ENCODE measurements around the gene MEIS2. TPM values are rescaled to one million over a fixed set of nuclear protein-coding genes. Genes with fewer than 3 reads are reported as not detected.
A peak's percentile ranks its signal among the peaks of the same experiment; 100 is the strongest.

Gene MEIS2
- total RNA-seq, 1 donor from 2014 or later: 6.6 TPM

DNA sequence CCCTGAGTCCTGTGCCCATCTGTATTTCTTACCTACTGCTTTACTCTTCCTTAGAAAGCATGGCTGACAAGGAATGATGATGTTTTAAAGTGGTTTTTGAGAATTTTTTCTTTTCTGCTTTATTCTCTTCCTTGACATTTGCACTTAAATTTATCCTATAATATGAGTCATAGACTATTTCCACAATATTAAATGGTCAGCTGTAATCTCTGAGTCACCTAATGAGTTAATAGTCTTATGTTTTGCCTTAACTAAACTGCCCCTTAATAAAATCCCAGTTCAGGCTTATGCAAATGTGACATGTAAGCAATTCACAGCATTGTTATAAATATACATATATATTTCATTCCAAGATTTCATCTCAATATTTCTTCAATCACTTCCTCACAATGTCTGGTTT is 23.8 kb downstream of the MEIS2 start:
- no peak for FAIRE-seq
- TF ChIP-seq, protein P1, sequence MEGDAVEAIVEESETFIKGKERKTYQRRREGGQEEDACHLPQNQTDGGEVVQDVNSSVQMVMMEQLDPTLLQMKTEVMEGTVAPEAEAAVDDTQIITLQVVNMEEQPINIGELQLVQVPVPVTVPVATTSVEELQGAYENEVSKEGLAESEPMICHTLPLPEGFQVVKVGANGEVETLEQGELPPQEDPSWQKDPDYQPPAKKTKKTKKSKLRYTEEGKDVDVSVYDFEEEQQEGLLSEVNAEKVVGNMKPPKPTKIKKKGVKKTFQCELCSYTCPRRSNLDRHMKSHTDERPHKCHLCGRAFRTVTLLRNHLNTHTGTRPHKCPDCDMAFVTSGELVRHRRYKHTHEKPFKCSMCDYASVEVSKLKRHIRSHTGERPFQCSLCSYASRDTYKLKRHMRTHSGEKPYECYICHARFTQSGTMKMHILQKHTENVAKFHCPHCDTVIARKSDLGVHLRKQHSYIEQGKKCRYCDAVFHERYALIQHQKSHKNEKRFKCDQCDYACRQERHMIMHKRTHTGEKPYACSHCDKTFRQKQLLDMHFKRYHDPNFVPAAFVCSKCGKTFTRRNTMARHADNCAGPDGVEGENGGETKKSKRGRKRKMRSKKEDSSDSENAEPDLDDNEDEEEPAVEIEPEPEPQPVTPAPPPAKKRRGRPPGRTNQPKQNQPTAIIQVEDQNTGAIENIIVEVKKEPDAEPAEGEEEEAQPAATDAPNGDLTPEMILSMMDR (IDR thresholded peaks at IDR 0.05; ENCODE audit: insufficient read depth, low read length, severe bottlenecking): no peak
- peak; percentile 64 for DNase-seq (ENCODE audit: low read depth)
- no peaks in the 10 kb centered on the region for H3K27me3 ChIP-seq (ENCODE audit: control insufficient read depth, insufficient read depth, low read length)
- no peak overlapping the region for H3K4me3 ChIP-seq (ENCODE audit: low read depth, low read length)
- H3K36me3 ChIP-seq (ENCODE audit: control insufficient read depth, insufficient read depth, low read length): no peaks in the 10 kb centered on the region

DNA sequence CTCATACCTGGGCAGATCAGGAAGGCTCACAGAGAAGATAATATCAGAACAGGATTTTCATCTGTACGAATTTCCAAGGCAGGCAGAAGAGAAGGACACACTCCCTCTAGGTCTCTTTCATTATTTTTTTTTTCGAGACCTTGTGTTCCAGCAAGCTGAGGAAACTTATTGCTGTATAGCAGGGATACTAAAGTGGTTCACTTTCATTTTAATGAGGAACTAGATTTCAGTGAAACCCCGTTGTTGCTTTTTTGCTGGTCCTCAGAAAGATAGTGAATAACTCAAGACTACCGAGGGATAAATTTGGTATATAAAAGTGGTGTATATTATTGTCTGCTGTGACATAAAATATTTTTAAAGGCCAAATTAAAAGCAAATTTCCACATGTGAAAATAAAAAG is 24.6 kb downstream of the MEIS2 start:
- Histone ChIP-seq H3K27me3 (ENCODE audit: control insufficient read depth, insufficient read depth, low read length) (no peaks in the 10 kb centered on the region), H3K36me3 (ENCODE audit: control insufficient read depth, insufficient read depth, low read length) (no peaks in the 10 kb centered on the region), H3K4me3 (ENCODE audit: low read depth, low read length) (no peak overlapping the region)
- TF ChIP-seq, protein P1 (IDR thresholded peaks at IDR 0.05; ENCODE audit: insufficient read depth, low read length, severe bottlenecking): no peak
- DNase-seq (ENCODE audit: low read depth) (no peak), FAIRE-seq (no peak)

DNA sequence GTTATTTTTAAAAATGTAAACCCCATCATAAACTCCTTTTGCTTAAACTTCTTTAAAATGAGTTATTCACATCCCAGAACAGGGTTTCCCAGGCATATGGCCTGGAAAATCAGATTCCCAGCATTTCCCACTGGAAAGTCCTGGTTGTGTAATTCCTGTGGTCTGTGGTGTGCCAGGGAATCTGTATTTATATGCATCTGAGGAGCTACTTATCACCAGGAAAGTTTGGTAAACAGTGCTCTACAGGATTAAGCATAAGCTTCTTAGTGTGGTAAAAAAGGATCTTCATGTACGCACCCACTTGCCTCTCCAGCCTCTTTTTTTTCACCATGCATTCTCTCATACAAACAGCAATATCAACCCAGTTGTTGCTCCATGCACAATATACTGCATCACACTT is 28.2 kb downstream of the MEIS2 start:
- H3K4me3 ChIP-seq (ENCODE audit: low read depth, low read length): no peak overlapping the region
- H3K27me3 ChIP-seq (ENCODE audit: control insufficient read depth, insufficient read depth, low read length): no peaks in the 10 kb centered on the region
- TF ChIP-seq, protein P1 (IDR thresholded peaks at IDR 0.05; ENCODE audit: insufficient read depth, low read length, severe bottlenecking): no peak
- FAIRE-seq (no peak), DNase-seq (ENCODE audit: low read depth) (no peak)
- no peaks in the 10 kb centered on the region for H3K36me3 ChIP-seq (ENCODE audit: control insufficient read depth, insufficient read depth, low read length)

DNA sequence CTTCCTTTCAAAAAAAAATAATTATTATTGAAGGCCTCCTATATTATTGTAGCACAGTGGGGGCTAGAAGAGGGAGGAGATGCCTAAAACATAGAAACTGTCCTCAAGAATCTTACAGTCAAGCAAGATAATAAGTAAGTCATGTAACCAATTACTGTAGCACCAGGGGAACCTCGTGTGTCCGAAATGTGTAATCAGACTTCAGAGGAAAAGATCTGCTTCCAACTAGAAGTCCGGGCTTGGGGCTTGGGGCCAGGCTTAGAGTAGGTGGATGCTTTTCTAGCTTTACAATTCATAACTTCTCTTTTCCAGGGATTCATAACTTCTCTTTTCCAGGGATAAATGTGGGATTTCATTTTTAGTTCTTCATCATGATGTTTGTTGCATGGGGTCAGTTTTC is 29.2 kb downstream of the MEIS2 start:
- no peak overlapping the region for H3K4me3 ChIP-seq (ENCODE audit: low read depth, low read length)
- no peak for FAIRE-seq
- H3K27me3 ChIP-seq (ENCODE audit: control insufficient read depth, insufficient read depth, low read length): no peaks in the 10 kb centered on the region
- TF ChIP-seq, protein P1 (IDR thresholded peaks at IDR 0.05; ENCODE audit: insufficient read depth, low read length, severe bottlenecking): no peak
- no peaks in the 10 kb centered on the region for H3K36me3 ChIP-seq (ENCODE audit: control insufficient read depth, insufficient read depth, low read length)
- no peak for DNase-seq (ENCODE audit: low read depth)

DNA sequence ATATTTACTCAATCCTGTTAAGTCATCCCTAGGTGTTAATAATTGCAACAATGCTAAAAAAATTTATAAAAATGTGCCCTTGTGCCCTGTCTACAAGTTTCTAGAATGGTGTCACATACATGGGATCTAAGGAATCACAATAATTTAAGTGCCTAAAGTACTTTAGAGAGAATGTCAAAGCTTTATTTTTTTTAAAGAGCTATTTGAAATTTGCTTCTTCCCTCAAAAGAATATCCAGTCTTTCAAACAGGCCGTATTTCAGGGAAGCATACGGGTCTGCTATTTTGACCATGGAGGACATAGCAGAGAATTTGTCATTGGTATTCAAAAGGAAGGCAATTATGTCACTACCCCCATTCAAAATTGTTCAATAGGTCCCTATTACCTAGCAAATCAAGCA is 29.7 kb downstream of the MEIS2 start:
- FAIRE-seq: no peak

DNA sequence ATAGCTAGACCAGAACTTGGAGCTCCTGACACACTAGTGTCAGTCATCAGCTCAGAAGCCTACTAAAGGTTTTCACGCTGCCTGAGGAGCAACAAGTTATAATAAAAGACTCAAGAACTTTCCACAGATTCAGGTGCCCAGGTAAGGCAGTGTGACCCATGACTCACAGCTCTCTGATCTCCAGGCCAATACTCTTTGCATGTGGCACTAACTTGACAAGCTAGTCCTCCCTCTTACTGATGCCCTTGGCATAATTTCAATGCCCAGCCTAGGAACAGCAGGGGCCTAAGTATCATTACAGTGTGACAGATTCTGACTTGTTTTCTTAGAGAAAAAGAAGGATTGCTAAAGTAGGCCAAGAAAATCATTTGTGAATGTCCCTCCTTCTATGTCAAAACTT is 38.4 kb downstream of the MEIS2 start:
- Histone ChIP-seq H3K36me3 (ENCODE audit: control insufficient read depth, insufficient read depth, low read length) (no peaks in the 10 kb centered on the region), H3K4me3 (ENCODE audit: low read depth, low read length) (no peak overlapping the region), H3K27me3 (ENCODE audit: control insufficient read depth, insufficient read depth, low read length) (no peaks in the 10 kb centered on the region)
- no peak for FAIRE-seq
- TF ChIP-seq, protein P1 (IDR thresholded peaks at IDR 0.05; ENCODE audit: insufficient read depth, low read length, severe bottlenecking): no peak
- peak; percentile 39 for DNase-seq (ENCODE audit: low read depth)

More for the DNA sequence above, 29.7 kb downstream of the MEIS2 start:
- TF ChIP-seq, protein P1 (IDR thresholded peaks at IDR 0.05; ENCODE audit: insufficient read depth, low read length, severe bottlenecking): no peak
- no peak for DNase-seq (ENCODE audit: low read depth)
- Histone ChIP-seq H3K27me3 (ENCODE audit: control insufficient read depth, insufficient read depth, low read length) (no peaks in the 10 kb centered on the region), H3K36me3 (ENCODE audit: control insufficient read depth, insufficient read depth, low read length) (no peaks in the 10 kb centered on the region), H3K4me3 (ENCODE audit: low read depth, low read length) (no peak overlapping the region)

Data from bronchial epithelial cell (primary cell).